Ureter (tissue), 1 donor: ENCODE results near the gene LRRC15. TPM values are rescaled to one million over a fixed set of nuclear protein-coding genes. Genes with fewer than 3 reads are reported as not detected.

Experiments
- total RNA-seq: library from RNA; stranded (reverse); gene quantifications from one replicate; pipeline ENCODE4 v1.2.4, GENCODE V29; 2023
- donor health status: DM: yes; HTN: yes; CAD: no.

LRRC15 gene
- total RNA-seq, 1 donor from 2014 or later = 0.29 TPM

Other genes with a start within 250 kb of the LRRC15 start
- gene HES1, start 233.6 kb downstream of the LRRC15 start, total RNA-seq = 230 TPM
- not detected for gene CPN2, start 18.4 kb downstream of the LRRC15 start, total RNA-seq
- 0.21 TPM for gene GP5, start 29.5 kb upstream of the LRRC15 start, total RNA-seq
- 68.5 TPM for gene ATP13A3, start 117.3 kb upstream of the LRRC15 start, total RNA-seq